Activated CD8-positive, alpha-beta memory T cell treated with anti-CD3 and anti-CD28 coated beads, Interleukin-2, amount 10 ng/mL, durations not matched to agents 7 days and 5 days (primary cell): ENCODE measurements around the gene LRRTM3. TPM values are rescaled to one million over a fixed set of nuclear protein-coding genes. Genes with fewer than 3 reads are reported as not detected.

Source experiments
- ATAC-seq: fragments of 150-1000 bp; cut with Tn5 transposase; one replicate; pipeline ENCODE4 v1.10.0; 2021; ENCODE audit warnings: moderate library complexity
- CTCF ChIA-PET: fragments of 350-600 bp; sonication (Branson Sonifier 250); formaldehyde crosslinking; loops from one replicate; lab custom pipeline; 2021; ENCODE audit warnings: antibody characterized with exemption; lab: Charles Lee
- DNase-seq: peaks from one replicate; pipeline ENCODE4 v3.0.0-alpha.2; 2020
- H3K27ac Mint-ChIP-seq: one replicate; pipeline ENCODE4 v1.8.0; 2021; ENCODE audit warnings: mild to moderate bottlenecking, mixed read lengths
- H3K27me3 Mint-ChIP-seq: one replicate; pipeline ENCODE4 v1.8.0; 2021; ENCODE audit warnings: mixed read lengths
- H3K36me3 Mint-ChIP-seq: one replicate; pipeline ENCODE4 v1.8.0; 2021; ENCODE audit warnings: mild to moderate bottlenecking, mixed read lengths
- H3K4me1 Mint-ChIP-seq: one replicate; pipeline ENCODE4 v1.8.0; 2021; ENCODE audit warnings: mixed read lengths
- H3K4me3 Mint-ChIP-seq: one replicate; pipeline ENCODE4 v1.8.0; 2021; ENCODE audit warnings: mild to moderate bottlenecking, moderate library complexity, mixed read lengths
- H3K9me3 Mint-ChIP-seq: one replicate; pipeline ENCODE4 v1.8.0; 2022; ENCODE audit warnings: low read depth, mixed read lengths
- total RNA-seq, 2 experiments: library from RNA; stranded (reverse); gene quantifications; one replicate each; pipeline ENCODE4 v1.2.3, GENCODE V29; 2021

The LRRTM3 gene
- not detected for total RNA-seq

DNA sequence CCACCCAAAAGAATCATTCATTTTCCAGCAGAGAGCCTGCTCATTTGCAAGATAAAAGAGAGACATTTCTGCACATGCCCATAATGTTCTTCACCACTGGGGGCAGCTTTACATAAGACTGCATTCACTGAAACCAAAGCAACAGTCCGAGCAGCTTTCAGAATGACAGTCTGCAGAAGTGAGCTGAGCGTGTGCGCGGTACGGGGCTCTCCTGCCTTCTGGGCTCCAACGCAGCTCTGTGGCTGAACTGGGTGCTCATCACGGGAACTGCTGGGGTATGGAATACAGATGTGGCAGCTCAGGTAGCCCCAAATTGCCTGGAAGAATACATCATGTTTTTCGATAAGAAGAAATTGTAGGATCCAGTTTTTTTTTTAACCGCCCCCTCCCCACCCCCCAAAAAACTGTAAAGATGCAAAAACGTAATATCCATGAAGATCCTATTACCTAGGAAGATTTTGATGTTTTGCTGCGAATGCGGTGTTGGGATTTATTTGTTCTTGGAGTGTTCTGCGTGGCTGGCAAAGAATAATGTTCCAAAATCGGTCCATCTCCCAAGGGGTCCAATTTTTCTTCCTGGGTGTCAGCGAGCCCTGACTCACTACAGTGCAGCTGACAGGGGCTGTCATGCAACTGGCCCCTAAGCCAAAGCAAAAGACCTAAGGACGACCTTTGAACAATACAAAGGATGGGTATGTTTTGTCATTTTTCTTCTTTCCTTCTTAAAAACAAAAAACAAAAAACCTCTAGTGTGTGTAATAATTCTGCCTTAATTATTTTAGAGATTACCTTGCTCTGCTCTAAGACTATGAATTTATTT, at the start of gene LRRTM3:
Gene LRRTM3, plus strand, starts transcription at position 141 of the 820 bp plus-strand sequence.
- no peak within 1 kb of the TSS for H3K4me3 Mint-ChIP-seq
- peak; percentile 44 for DNase-seq
- H3K36me3 Mint-ChIP-seq, result no peaks in the 10 kb centered on the region
- H3K9me3 Mint-ChIP-seq, result no peaks in the 10 kb centered on the region
- CTCF ChIA-PET, result interaction anchor here (0.6 to 0.7 kb wide), 3 partner anchors 10 to 894 kb away, joined by 3 read pairs; no protein-coding TSS in a partner anchor
- H3K27ac Mint-ChIP-seq, result no peak within 1 kb of the TSS
- H3K27me3 Mint-ChIP-seq, result peaks cover 37% of the 10 kb centered on the region
- H3K4me1 Mint-ChIP-seq, result no peaks in the 10 kb centered on the region
- ATAC-seq, result peak; percentile 60

DNA sequence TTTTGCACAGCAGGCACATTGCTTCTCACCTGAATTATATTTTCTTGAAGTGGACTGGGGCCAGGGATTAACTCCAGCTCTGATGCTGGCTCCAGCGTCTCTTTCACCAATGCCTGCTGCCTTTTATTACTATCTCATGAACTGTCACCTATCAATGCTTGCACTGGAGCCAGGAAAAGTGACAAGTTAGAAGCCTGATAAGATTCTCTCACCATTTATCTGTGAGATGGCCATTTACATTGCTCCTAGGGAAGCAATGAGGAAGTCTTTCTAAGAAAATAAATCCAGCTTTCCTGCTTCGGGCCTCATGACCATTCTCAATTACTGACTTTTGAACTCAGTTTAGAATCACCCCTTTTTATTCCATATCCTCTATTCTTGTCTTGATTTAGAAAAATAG, 48.5 kb upstream of the LRRTM3 start:
- no peaks in the 10 kb centered on the region for H3K27me3 Mint-ChIP-seq
- H3K4me3 Mint-ChIP-seq, result no peak overlapping the region
- no peaks in the 10 kb centered on the region for H3K36me3 Mint-ChIP-seq
- peaks cover 2% of the 10 kb centered on the region for H3K9me3 Mint-ChIP-seq
- H3K4me1 Mint-ChIP-seq, result no peaks in the 10 kb centered on the region
- DNase-seq (no peak), ATAC-seq (no peak)
- no peak overlapping the region for H3K27ac Mint-ChIP-seq
- CTCF ChIA-PET, result no interaction called here

- CTCF ChIA-PET, result no interaction called here
- H3K36me3 Mint-ChIP-seq, result no peaks in the 10 kb centered on the region
- ATAC-seq, result no peak
- no peak for DNase-seq
- H3K27me3 Mint-ChIP-seq, result no peaks in the 10 kb centered on the region
- no peak overlapping the region for H3K4me3 Mint-ChIP-seq
- H3K27ac Mint-ChIP-seq, result no peak overlapping the region
- no peaks in the 10 kb centered on the region for H3K4me1 Mint-ChIP-seq
- H3K9me3 Mint-ChIP-seq, result no peaks in the 10 kb centered on the region
Measured at GRCh38 chr10:66880292-66880691, 45.5 kb upstream of the LRRTM3 start.

- ATAC-seq, result no peak
- CTCF ChIA-PET, result no interaction called here
Measured at GRCh38 chr10:66880826-66881225, 45.0 kb upstream of the LRRTM3 start.

GRCh38 chr10:66881814-66882213, 44.0 kb upstream of the LRRTM3 start:
- no peaks in the 10 kb centered on the region for H3K27me3 Mint-ChIP-seq
- ATAC-seq, result no peak
- H3K36me3 Mint-ChIP-seq, result no peaks in the 10 kb centered on the region
- H3K9me3 Mint-ChIP-seq, result no peaks in the 10 kb centered on the region
- no peak overlapping the region for H3K27ac Mint-ChIP-seq
- DNase-seq, result no peak
- CTCF ChIA-PET, result no interaction called here
- H3K4me3 Mint-ChIP-seq, result no peak overlapping the region
- no peaks in the 10 kb centered on the region for H3K4me1 Mint-ChIP-seq

More at GRCh38 chr10:66880826-66881225, 45.0 kb upstream of the LRRTM3 start:
- Mint-ChIP-seq H3K9me3 (no peaks in the 10 kb centered on the region), H3K4me3 (no peak overlapping the region), H3K4me1 (no peaks in the 10 kb centered on the region), H3K27me3 (no peaks in the 10 kb centered on the region), H3K36me3 (no peaks in the 10 kb centered on the region), H3K27ac (no peak overlapping the region)
- DNase-seq, result no peak

GRCh38 chr10:66882271-66882670, 43.6 kb upstream of the LRRTM3 start:
- Mint-ChIP-seq H3K9me3 (no peaks in the 10 kb centered on the region), H3K36me3 (no peaks in the 10 kb centered on the region), H3K4me1 (no peaks in the 10 kb centered on the region), H3K27me3 (no peaks in the 10 kb centered on the region), H3K27ac (no peak overlapping the region), H3K4me3 (no peak overlapping the region)
- CTCF ChIA-PET, result no interaction called here
- ATAC-seq (no peak), DNase-seq (no peak)

DNA sequence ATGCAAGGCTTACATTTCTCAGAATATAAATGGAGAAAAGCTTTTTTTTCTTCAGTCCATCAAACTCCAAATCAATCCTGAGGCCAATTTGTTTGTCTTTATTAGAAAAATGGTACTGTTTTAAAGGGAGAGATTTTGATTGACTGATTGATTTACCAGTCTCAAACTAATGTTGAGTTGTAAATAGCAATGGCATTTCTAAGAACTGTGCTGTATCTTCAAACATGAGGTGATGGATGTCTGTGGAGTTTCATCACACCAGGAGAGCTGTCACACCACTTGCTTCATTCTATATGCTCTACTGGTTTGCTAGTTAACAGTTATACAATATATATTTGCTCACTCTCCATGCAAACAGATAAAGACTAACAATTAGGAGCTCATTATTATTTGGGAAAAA, 39.0 kb upstream of the LRRTM3 start:
- no peaks in the 10 kb centered on the region for H3K36me3 Mint-ChIP-seq
- no peak overlapping the region for H3K4me3 Mint-ChIP-seq
- DNase-seq (no peak), ATAC-seq (no peak)
- H3K27ac Mint-ChIP-seq, result no peak overlapping the region
- H3K27me3 Mint-ChIP-seq, result no peaks in the 10 kb centered on the region
- H3K9me3 Mint-ChIP-seq, result no peaks in the 10 kb centered on the region
- H3K4me1 Mint-ChIP-seq, result no peaks in the 10 kb centered on the region
- CTCF ChIA-PET, result no interaction called here

- no peaks in the 10 kb centered on the region for H3K4me1 Mint-ChIP-seq
- H3K4me3 Mint-ChIP-seq, result no peak overlapping the region
- H3K9me3 Mint-ChIP-seq, result no peaks in the 10 kb centered on the region
- no peaks in the 10 kb centered on the region for H3K27me3 Mint-ChIP-seq
- H3K27ac Mint-ChIP-seq, result no peak overlapping the region
- ATAC-seq, result no peak
- DNase-seq, result no peak
- no peaks in the 10 kb centered on the region for H3K36me3 Mint-ChIP-seq
- CTCF ChIA-PET, result no interaction called here
Measured at GRCh38 chr10:66888237-66888636, 37.6 kb upstream of the LRRTM3 start.

GRCh38 chr10:66892871-66893270, 33.0 kb upstream of the LRRTM3 start:
- no peaks in the 10 kb centered on the region for H3K4me1 Mint-ChIP-seq
- no peaks in the 10 kb centered on the region for H3K36me3 Mint-ChIP-seq
- no peaks in the 10 kb centered on the region for H3K9me3 Mint-ChIP-seq
- H3K27ac Mint-ChIP-seq, result no peak overlapping the region
- CTCF ChIA-PET, result no interaction called here
- H3K27me3 Mint-ChIP-seq, result no peaks in the 10 kb centered on the region
- no peak for DNase-seq
- H3K4me3 Mint-ChIP-seq, result no peak overlapping the region
- no peak for ATAC-seq

DNA sequence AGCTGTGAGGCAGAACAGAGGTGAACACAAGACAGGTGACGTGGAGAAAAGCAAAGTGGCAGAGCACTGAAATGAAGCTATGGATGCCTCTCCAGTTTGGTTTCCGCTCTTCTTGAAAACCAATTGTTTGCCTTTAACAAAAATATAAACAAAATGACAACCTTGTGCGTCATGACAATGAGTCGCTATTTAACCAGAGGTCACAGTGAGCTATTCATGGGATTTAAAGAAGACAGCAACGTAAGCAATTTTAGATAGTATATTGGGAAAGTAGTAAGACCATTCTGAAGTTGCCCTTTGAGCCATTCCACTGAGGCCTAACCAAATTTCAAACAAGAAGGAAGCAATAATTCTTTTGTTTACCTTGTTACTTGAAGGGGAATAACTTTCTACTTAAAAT, 15.2 kb upstream of the LRRTM3 start:
- Mint-ChIP-seq H3K27me3 (no peaks in the 10 kb centered on the region), H3K4me1 (no peaks in the 10 kb centered on the region), H3K36me3 (no peaks in the 10 kb centered on the region), H3K4me3 (no peak overlapping the region), H3K9me3 (peaks cover 2% of the 10 kb centered on the region), H3K27ac (no peak overlapping the region)
- ATAC-seq, result no peak
- CTCF ChIA-PET, result no interaction called here
- DNase-seq, result no peak

- Mint-ChIP-seq H3K36me3 (no peaks in the 10 kb centered on the region), H3K4me1 (no peaks in the 10 kb centered on the region), H3K9me3 (peaks cover 2% of the 10 kb centered on the region), H3K27ac (no peak overlapping the region), H3K4me3 (no peak overlapping the region), H3K27me3 (no peaks in the 10 kb centered on the region)
- DNase-seq, result no peak
- ATAC-seq, result no peak
- CTCF ChIA-PET, result no interaction called here
Measured at GRCh38 chr10:66916030-66916429, 9.8 kb upstream of the LRRTM3 start.

DNA sequence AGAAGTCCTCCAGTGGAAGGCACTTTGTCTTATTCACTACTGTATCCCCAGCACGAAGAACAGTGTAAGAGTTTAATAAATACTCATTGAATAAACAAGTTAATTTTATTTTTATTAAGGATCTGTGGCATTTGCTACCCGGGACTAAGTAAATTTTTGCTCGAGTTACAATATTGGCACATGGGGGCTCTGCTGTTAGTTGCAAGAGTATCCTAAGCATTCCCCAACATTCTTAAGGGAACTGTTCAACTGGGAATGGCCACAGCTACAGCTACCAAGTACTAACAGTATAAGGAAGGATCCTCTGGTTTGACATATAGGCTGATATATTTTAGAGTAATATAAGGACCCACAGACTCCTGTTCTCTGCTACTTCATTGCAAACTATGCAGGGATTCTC, 8.7 kb upstream of the LRRTM3 start:
- CTCF ChIA-PET, result no interaction called here
- Mint-ChIP-seq H3K9me3 (peaks cover 2% of the 10 kb centered on the region), H3K27me3 (no peaks in the 10 kb centered on the region), H3K27ac (no peak overlapping the region), H3K4me1 (no peaks in the 10 kb centered on the region), H3K4me3 (no peak overlapping the region), H3K36me3 (no peaks in the 10 kb centered on the region)
- ATAC-seq, result no peak
- no peak for DNase-seq

DNA sequence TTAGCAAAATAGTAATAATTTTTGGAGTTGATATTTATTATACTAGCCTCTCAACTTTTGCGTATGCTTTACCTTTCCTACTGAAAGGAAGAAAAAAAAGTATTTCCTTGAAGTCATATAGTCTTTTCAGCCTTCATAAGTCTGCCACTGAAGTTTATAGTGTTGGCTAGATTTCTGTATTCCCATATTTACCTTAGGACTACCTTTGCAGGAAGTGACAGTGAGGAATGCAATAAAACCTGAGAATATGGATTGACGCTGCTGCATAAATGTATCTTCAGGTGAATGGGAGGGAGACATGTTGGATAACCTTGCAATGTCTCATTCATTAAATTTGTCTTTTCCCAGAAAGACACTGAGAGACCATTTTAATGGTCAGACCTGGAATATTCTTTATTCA, 6.6 kb upstream of the LRRTM3 start:
- CTCF ChIA-PET, result no interaction called here
- Mint-ChIP-seq H3K27me3 (no peaks in the 10 kb centered on the region), H3K4me3 (no peak overlapping the region), H3K27ac (no peak overlapping the region), H3K9me3 (no peaks in the 10 kb centered on the region), H3K4me1 (no peaks in the 10 kb centered on the region), H3K36me3 (no peaks in the 10 kb centered on the region)
- DNase-seq, result no peak
- no peak for ATAC-seq

DNA sequence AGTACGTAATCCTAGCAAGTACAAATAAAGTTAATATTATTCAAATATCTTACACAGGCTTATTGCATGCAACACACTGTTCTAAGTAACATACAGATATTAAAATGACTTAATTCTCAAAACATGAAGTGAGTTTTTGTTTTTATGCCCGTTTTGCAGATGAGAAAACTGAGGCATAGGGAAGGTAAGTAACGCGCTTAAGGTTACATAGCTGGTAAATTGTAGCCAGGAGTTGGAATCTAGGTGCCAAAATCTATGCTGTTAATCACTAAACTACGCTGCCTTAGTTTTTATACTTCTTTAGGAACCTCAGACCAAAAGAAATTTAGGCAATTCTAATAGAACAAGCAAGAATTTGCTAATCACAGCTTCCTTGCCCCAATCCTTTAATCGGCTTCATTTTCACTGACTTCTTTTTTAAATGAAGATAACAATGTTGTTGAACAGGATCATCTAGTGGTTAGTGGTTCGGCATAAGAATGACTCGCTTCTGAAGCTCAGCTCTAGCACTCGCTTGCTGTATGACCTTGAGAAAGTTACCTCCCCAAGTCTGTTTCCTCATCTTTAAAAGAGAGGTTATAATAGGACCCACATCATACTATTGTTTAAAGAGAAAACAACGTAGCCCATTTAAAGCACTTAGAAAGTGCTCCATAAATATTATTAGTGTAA, 1.0 kb upstream of the LRRTM3 start:
- no peak overlapping the region for H3K27ac Mint-ChIP-seq
- H3K9me3 Mint-ChIP-seq, result no peaks in the 10 kb centered on the region
- H3K36me3 Mint-ChIP-seq, result no peaks in the 10 kb centered on the region
- peaks cover 37% of the 10 kb centered on the region for H3K27me3 Mint-ChIP-seq
- CTCF ChIA-PET, result no interaction called here
- H3K4me1 Mint-ChIP-seq, result no peaks in the 10 kb centered on the region
- no peak for ATAC-seq
- no peak for DNase-seq
- no peak overlapping the region for H3K4me3 Mint-ChIP-seq
